ENCODE measurements around the gene DDAH1.

The DDAH1 gene

DNA sequence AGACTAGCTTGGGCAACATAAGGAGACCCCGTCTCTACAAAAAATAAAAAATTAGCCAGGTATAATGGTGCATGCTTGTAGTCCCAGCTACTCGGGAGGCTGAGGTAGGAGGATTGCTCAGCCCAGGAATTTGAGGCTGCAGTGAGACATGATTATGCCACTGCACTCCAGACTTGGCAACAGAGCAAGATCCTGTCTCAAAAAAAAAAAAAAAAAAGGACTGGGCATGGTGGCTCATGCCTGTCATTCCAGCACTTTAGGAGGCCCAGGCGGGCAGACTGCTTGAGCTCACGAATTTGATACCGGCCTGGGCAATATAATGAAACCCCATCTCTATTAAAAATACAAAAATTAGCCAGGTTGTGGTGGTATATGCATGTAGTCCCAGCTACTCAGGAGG, 141.2 kb downstream of the DDAH1 start:
- DNase-seq, result no peak

DNA sequence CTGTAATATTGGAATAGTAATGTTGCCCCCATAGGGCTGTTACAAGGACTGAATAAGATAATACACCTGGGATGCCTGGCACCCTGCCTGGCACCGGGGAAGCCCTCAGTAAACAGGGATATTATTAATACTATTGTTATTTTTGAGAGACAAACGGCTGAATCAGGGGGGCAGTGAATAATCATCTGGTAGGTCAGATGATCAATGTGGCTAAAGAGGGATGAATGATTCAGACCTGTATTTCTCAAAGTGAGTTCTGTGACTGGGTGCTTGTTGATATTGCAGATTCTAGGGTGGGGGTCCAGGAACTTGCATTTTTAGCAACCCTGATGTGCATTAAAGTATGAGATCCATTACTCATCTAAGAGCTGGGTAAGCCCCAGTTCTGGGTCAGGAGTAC, 142.3 kb downstream of the DDAH1 start:
- DNase-seq, result no peak

DNA sequence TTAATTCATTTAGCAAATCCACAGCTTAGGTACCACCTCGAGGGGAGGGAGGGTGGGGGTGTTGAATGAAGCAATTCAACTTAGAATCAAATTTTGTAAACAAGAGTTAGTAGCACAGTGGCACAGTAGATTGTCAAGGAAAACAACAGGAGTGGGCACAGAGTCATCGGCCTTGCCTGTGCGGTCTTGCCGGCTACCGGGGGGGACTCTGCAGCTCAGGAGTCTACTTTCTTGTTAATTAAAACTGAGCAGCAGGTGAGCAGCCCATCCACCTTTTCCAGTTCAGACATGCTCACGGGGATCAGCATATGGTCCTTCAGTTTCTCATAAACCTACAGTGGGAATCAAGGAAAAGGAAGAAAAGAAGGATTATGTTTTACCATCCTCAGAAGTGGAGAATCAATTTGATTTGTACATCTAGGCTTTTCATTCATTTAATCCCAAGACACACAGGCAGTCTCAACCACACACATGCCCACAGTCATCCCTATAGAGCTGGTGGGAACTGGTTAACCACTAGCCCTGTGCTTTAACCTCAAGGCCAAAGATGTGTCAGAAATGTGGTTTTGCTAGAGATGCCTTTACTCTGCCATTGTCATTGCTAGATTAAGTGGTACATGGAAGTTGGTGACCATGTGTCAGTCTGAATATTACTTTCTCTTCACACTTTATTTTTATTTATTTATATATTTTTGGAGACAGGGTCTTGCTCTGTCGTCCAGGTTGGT, 143.6 kb downstream of the DDAH1 start:
- no peak for DNase-seq

DNA sequence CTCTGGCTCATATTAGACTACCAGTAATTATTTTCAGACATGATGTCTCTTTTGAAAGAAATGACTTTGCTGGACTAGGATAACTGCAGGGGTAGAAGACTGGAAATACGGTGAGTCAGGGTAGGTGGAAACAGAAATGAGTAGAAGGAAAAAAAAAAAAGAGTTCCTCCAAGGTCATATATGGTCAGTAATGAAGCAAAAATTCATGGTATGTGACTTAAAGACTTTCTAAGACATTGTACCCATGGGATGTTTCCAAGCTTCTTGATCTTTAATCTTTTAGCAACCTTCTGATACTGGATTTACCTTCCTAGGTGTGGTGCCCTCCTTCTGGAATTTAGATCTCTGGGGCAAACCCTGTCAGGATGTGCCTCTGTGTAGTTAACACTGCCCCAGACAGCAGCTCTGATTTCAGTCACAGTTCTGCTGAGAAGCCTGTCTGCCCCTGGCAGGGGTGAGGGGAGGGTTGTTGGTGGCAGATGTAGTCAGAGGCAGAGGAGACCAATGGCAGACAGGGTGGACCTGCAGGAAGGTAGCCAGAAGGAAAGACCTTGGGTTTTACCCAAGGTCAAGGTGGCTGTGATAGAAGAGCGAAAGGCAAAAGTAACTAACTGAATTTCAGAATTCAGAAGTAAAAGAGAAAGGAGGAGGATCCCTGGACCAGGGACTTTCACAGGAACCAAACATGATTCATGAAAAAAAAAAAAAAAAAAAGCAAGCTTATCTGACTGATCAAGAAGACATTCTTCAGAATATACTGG, 144.4 kb downstream of the DDAH1 start:
- DNase-seq, result no peak

DNA sequence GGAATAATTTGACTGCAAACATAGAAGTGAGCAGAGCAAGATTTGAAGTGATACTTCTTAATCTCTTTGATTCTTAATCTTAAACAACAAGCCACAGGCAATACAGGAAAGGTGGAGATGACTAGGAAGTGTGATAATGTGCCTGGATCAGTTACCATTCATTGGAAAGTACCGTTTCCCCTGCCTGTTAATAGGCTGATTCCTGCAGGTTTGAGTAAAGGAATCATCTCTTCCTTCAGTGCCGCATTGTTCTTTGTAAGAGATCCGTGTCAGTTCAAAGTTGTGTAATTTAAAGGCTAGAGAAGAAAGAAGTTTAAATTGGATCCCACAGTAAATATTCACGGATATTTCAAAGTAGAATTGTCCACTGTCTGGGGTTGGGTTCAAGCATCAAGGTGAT, 145.0 kb downstream of the DDAH1 start:
- no peak for DNase-seq

DNA sequence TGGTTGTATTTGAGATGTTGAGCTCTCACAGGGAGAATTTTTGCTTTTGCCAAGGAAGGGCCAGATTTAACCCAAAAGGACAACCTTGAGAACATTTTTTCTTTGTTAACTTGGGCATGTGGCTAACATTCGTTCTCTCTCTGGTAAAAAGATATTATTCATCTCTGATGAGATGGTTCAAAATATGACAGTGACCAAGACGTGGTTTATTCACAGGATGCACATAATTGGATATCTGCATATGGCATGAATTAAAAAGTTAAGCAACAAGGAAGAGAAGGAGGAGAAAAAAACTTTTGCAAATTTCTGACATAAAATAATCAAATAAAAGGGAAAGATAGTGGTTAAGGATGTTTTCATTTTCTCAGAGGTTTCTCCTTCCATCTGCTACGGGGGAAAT, 145.5 kb downstream of the DDAH1 start:
- DNase-seq, result no peak

DNA sequence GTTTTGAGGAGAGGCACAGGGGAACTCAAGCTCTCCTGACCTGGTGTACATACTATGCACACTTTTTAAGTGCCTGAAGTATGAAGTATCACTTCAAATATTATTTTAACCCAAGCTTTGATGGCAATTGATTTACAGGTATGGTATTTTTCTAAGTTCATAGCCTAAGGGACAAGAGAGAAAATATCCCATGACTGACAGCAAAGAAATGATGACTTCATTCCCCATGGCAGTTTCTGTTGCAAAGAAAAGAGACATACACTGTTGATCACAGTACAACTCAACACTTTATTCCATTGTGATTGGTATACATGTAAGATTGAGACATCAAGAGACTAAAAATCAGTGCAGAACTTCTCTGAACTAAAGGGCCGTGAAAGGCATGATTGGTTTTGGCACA, 146.7 kb downstream of the DDAH1 start:
- no peak for DNase-seq

DNA sequence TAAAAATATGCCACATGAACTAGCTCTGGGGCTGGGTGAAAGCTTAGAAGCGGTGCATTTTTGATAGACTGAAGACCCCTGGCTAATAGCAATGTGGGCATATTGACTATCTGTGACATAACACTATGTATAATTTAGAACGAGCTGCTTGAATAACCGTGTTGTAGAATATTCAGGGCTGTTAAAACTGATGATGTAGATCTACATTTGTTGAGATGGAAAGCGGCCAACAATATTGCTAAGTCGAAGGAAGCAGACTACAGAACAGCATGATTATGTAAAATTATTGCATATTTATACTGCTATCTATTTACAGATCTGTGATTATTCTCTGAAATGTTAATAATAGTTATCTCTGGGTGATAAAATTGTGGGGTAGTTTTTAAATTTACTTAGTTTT, 147.4 kb downstream of the DDAH1 start:
- no peak for DNase-seq

DNA sequence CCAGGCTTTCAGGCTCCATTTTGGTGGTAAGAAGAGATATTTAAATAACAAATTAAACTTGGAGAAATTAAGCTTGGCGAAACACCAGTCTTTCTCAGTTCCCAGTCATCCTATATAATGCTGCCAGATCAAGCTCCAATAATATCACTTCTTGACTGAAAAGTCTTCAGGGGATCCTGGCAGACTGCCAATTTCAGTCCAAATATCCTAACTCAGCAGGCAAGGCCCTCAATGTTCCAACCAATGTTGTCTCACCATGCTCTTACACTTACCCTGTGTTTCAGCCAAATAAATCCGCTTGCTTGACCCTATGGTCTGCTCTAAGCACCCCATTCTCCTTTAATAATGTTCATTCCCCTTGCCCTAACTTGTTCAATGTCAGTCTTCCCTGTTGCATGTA, 148.6 kb downstream of the DDAH1 start:
- DNase-seq, result no peak

DNA sequence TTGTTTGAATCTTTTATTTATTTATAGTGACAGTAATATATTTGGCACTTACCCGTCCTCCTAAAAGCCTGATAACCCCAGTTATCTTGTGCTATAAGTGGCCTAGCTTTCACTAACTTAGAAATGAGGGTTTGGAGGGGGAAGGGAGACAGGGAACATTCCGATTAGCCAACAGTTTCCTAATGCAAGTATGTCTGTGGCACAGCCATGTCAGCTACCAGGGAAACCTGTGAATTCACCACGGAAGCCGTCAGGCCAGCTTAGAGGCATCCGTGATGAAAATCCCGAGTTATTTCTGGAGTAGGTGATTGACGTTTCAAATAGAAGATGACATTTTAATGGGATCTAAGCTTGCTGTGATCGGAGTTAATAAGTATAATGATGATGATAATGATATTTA, 149.2 kb downstream of the DDAH1 start:
- no peak for DNase-seq

DNA sequence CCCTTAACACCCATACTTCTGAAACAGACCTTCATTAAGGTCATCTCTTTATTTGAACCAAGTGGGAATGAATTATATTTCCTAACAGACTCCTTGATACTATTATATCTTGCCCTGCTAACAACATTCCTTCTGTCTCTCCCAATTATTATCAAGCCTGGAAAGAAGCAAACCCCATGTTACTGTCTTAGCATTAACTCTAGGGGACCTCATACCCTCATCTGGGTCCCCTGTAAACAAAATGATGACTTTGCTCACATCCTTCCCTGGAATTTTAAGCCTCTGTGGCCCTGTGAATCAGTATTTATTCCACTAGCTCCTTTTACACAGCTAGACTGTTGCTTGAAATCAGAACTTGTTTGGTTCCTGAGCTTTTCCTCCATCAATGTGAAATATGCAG, 150.2 kb downstream of the DDAH1 start:
- DNase-seq, result no peak

DNA sequence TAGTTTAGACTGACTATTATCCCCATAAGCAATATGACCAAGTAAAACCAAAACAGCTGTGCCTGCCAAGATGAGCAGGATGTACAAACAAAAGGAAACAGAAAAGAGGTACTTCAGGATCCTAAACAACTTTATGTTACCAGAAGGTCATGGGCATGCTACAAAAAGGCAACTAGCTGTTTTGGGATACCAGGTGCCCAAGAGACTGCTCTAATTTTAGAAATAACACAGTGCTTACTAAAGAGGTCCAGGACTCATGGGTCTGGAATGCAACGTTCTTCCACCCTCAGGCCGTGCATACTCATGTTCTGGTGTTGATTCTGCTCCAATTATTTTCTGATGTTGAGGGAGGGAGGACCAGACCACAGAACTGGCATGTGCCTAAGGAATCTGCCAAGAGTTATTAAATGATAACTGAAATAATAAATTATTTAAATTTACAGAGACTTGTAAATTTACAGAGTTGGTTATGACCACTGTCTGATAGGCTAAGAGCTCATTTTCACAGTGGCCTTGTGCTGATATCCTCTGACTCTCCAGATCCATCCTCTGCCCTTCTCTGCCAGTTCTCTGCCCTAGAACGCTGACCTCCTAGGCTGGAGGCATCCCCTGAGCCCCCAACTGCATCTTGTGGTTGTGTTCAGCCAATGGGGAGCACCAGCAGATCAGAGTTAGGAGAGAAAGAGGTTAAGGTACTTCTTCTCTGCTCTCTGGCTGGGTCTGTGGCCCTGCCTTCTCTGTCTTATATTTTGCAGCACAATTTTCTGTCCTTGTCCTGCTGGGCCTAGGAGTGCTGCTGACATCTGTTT, 150.9 kb downstream of the DDAH1 start:
- no peak for DNase-seq

DNA sequence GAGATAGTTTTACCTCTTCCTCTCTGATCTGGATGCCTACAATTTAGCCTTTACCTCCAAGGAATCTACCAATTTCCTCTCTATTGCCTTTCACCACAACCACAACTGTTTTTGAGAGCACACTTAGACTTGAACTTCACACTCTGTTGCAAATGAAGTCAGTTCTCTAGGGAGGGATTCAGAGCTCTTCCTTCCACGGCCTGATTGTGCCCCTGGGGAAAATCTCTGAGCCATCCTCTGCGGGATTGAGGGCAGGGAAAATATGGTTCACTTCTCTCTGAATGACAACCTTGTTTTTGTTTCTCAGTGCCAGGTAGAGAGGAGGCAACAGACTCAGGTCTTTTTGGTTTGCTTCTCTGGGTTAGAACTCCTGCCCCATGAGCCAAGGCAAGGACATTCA, 153.1 kb downstream of the DDAH1 start:
- no peak for DNase-seq

DNA sequence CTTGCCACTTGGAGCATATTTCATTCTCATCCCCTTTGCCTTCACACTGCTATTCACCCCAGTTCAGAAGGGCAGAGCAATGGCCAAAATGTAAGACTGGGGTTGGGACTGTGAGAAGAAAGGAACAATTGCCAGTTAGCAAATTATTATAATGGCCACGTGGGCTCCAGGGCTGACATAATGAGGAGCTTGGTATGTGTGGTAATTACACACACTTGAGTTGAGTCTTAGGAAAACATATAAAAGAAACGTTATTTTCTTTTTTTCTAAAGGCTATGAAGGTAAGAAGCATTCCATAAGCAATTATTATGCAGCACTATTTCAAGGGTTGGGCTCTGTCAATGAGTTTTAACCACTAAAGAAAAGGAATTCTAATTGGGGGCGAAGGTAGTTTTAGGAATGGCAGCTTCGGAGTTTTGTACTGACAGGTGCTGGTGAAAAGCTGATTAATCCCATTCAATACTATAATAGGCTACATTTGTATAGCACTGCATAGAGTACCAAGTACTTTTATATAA, 156.1 kb downstream of the DDAH1 start:
- DNase-seq, result no peak

DNA sequence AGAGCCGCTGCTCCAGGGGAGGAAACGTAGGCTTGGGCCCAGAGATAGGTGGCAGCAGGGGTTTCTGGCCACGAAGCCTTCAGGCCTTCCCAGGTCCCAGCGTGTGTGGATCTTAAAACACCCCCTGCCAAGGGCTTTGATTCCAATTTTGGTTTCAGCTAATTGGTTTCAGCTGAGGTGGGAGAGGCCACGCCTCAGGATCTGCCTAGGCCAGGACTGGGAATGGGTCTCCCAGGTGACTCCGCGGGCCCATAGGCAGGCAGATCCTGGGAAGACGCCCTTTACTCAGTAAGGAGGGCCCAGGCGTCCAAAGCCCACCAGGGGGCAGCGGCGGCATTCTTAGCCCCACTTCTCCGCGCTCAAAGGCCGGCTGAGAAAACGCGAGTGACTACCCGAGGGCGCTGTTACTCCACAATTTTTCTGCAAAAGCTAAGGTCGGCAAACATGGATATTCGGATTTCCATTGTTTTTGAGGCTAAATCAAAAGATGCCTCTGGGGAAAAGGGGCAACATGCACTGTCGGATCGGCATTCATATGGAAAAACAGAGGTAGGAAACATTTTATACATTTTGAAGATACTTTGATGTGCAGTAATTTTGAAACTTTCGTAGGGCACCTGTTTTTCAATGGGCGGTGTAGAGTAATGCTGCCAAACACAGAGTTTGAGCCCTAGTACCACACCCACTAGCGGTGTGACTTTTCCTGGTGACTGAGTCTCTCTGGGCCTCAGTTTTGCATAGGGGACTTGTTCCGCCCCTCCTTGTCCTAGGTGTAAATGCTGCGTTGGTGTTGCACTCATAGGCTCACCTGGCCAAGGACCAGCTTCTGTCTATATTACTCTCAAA, 156.7 kb downstream of the DDAH1 start:
- peak; percentile 5 to 6 for DNase-seq

DNA sequence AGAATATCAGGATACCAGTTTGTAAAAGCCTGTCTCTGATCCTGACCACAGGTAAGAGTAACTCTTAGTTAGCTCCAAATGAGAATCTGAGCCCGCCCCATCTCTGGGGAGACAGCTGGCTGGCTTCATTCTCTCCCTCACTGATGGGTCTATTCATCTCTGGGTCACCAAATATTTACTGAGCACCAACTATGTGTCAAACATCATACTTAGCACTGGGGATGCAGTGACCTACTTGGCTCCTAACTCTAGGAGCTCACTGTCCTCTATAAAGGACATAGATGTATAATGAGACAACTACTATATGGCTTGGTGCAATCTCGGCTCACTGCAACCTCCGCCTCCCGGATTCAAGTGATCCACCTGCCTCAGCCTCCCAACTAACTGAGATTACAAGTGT, 158.7 kb downstream of the DDAH1 start:
- no peak for DNase-seq

DNA sequence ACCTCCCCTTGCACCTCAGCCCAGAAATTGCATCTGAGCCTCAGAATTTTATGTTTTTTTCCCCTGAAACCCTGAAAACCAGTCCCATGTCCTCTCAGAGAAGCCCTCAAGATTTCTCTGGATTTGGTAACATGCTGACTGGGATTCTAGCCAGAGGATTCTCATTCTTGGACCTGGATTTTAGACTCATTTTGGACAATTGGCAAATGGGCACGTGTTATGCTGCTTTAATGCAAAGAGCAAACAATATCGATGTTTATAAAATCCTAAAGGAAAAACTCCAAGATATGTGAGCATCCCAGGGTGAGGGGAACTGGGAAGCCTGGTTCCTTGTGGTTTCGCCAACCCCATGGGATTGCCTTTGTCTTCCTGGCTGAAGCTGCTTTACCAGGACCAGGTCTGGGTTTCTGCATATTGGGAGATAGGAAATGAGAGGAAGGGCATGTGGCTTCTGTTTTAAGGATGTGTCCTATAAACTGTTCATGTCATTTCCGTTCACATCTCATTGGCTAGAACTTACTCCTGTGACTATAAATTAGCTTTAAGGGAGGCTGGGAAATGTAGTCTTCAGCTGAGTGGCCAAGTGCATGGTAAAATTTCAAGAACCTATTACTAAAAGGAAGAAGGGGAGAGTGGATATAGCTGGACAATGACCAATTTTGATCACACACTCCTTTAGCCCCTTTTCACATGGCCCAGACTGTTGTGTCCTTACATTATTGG, 161.4 kb downstream of the DDAH1 start:
- DNase-seq, result no peak

DNA sequence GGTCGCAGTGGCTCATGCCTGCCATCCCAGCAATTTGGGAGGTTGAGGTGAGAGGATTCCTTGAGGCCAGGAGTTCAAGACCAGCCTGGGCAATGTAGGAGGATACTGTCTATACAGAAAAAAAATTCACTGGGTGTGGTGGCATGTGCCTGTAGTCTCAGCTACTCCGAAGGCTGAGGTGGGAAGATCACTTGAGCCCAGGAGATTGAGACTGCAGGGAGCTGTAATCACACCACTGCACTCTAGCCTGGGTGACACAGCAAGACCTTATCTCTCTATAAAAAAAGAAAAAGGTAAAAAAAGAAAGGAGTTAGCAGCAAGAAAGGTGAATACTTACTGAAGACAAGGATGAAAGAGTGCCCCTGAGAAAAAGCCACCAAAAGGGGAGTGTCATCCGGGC, 164.8 kb downstream of the DDAH1 start:
- DNase-seq, result no peak

DNA sequence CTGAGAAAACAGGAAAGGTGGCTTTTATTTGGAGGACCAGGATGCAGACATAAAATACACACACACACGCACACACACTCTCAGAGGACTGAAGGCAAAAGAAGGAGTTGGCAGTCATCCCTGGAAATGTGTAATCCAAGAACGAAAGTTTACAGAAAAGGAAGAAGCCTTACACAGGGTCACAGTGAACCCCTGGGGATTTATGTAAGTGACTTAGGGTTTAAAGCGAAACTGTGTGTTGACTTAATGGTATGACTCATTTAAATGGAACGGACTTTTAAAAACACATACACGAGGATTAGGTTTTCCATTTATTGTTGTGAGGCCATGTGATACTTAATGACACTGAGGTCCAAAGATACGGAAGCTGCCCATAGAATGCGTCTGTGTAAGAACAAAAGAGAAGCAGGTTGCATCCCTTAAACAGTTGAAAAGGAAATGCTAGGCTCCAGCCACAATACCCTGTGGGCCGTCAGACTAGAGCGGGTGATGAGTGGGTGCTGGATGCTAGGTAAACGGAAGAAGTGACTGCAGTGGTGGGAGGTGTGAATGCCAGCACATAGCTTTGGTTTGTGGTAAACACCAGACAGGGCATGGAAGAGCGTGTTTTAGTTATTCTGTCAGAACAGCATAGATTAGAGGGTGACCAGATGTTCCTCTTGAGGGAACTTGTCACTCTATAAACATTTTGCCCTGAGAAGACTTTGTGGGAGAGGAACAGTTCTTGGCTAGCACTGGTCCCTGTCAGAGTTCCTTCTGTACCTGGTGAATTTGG, 166.9 kb downstream of the DDAH1 start:
- no peak for DNase-seq

DNA sequence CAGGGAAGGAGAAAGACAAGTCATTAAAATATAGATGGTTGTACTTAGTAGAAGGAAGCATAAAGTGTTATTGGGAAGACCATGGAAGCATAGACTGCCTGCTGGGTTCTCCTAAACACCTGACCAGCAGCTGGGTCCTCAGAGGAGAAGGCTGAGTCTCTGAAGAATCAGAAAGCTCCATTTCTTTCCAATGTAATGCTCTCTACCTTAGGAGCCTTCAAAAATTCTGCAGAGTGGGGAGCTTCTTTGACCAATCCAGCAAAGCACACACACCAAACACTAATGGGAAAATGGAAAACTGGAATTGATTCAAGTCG, 167.5 kb downstream of the DDAH1 start:
- no peak for DNase-seq

DNA sequence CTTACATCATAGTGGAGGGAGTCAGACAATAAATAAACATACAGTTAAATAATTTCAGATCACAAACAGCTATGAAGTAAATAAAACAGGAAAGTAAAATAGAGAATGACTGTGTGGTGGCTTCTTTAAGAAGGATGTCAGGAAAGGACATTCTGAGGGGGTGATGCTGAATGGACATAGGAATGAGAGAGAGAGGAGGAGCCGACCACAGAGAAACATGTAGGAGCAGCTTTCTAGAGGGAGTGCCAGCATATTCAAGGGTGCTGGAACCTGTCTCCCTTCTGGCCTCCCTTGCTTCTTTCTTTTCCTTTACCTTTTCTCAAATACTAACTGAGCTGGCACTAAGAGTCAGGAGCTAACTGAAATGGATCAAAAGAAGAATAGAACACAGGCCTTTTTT, 168.0 kb downstream of the DDAH1 start:
- no peak for DNase-seq
